SK-N-MC (cell line): Measurements from ENCODE around the gene BCL3.

ENCODE experiments used
- EZH2 ChIP-seq: fragments of 200-600 bp; sonication (generic); IDR thresholded peaks from one replicate; pipeline ENCODE4 v1.6.1; 2017; ENCODE audit warnings: antibody characterized with exemption
- POLR2AphosphoS5 ChIP-seq: IDR thresholded peaks from 2 replicates; pipeline ENCODE4 v1.6.1; 2012; ENCODE audit warnings: mild to moderate bottlenecking, low read depth, low read length, borderline replicate concordance

DNA sequence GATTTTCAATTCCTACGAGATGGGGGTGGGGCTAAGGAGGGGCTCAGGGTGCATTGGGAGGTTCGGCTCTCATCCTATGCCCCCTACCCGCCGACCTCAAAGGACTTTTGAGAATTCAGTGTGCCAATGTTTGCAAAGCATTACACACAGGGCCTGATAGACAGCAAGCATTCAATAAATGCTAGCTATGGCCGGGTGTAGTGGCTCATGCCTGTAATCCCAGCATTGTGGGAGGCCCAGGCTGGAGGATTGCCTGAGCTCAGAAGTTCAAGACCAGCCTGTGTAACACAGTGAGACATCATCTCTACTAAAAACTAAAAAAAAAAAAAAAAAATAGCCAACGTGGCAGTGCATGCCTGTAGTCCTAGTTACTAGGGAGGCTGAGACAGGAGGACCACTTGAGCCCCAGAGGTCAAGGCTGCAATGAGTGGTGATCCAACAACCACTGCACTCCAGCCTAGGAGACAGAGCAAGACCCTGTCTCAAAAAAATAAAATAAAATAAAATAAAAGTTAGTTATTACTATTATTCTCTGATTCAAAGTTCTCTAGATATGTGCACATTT is 27.2 kb downstream of the BCL3 start:
- TF ChIP-seq EZH2 (no peak), POLR2AphosphoS5 (no peak)
